H1 (cell line): ENCODE results near the gene GSK3B. TPM values are rescaled to one million over a fixed set of nuclear protein-coding genes. Genes with fewer than 3 reads are reported as not detected.

Experiments used
- ATF3 ChIP-seq: IDR thresholded peaks from 2 replicates; pipeline ENCODE4 v1.6.1; 2011; ENCODE audit warnings: low read depth, mild to moderate bottlenecking, low read length; ENCODE audit not compliant: insufficient read depth
- CHD1 ChIP-seq: IDR thresholded peaks from 2 replicates; pipeline ENCODE4 v1.6.1; 2012; ENCODE audit warnings: low read depth, low read length, improper control_type of control experiment
- MAX ChIP-seq: IDR thresholded peaks from 2 replicates; pipeline ENCODE4 v1.6.1; 2012; ENCODE audit warnings: inconsistent platforms
- NRF1 ChIP-seq: IDR thresholded peaks from 2 replicates; pipeline ENCODE4 v1.6.1; 2011; ENCODE audit warnings: mild to moderate bottlenecking, low read depth, low read length, improper control_type of control experiment
- RBBP5 ChIP-seq: IDR thresholded peaks from 2 replicates; pipeline ENCODE4 v1.7.1; 2012; ENCODE audit warnings: low read depth, mild to moderate bottlenecking, inconsistent platforms, low read length, moderate library complexity, borderline replicate concordance
- TBP ChIP-seq: IDR thresholded peaks from 2 replicates; pipeline ENCODE4 v1.6.1; 2011; ENCODE audit warnings: low read depth, low read length, improper control_type of control experiment
- polyA plus RNA-seq, 7 experiments: library from polyadenylated mRNA; depleted of rRNA in 3 of 7; stranded (reverse) in 5 of 7; unstranded in 2 of 7; fragments of >200 nt in 5 of 7; fragments of 200-250 nt in 2 of 7; gene quantifications; 1 replicate in 5 of 7; 2 replicates in 1 of 7; 4 replicates in 1 of 7; pipeline versions ENCODE4 v1.2.1 to v1.2.3, GENCODE V29; 2011 to 2013; ENCODE audit warnings: missing spikeins in 2 of 7, mixed read lengths in 2 of 7
- total RNA-seq: library from RNA; stranded (reverse); fragmentation: NEBNext Ultra II Directional; extraction: Animal tissue kit (Norgen Biotek cat#: 25700); gene quantifications from 2 replicates; pipeline ENCODE4 v1.2.1, GENCODE V29; 2021

The GSK3B gene
- total and polyA plus RNA-seq, 2 of the 8 experiments (the other 6 are each of a cell fraction or from before 2014, with no cell fraction given) = 24.2 to 50.7 TPM

- no peak for TF ChIP-seq CHD1
- no peak for TF ChIP-seq NRF1
- no peak for TF ChIP-seq ATF3
- TF ChIP-seq MAX = no peak
- no peak for TF ChIP-seq TBP
- TF ChIP-seq RBBP5 = no peak
- TF ChIP-seq, all 59 proteins: peak for 0
Observed at GRCh38 chr3:119859728-119860127, 234.5 kb downstream of the GSK3B start (continued).
